ENCODE data around the gene ARFGEF2.
"Not testable (repeated sequence)": the region's sequence is repeated elsewhere in the genome, so short reads cannot be mapped to it uniquely, and the experiment has no call there.

The ARFGEF2 gene

DNA sequence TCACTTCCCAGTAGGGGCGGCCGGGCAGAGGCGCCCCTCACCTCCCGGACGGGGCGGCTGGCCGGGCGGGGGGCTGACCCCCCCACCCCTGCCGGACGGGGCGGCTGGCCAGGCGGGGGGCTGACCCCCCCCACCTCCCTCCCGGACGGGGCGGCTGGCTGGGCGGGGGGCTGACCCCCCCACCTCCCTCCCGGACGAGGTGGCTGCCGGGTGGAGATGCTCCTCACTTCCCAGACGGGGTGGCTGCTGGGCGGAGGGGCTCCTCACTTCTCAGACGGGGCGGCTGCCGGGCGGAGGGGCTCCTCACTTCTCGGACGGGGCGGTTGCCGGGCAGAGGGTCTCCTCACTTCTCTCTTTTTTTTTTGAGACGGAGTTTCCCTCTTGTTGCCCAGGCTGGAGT lies 14.7 kb downstream of the ARFGEF2 start:
- not testable (repeated sequence) for H3K4me3 ChIP-seq (ENCODE audit: insufficient read depth, low read depth, low read length, poor library complexity, severe bottlenecking); H3K36me3 ChIP-seq (ENCODE audit: control insufficient read depth, insufficient read depth, low read length); H3K9me3 ChIP-seq (ENCODE audit: control insufficient read depth, low read length); H3K4me1 ChIP-seq (ENCODE audit: control insufficient read depth, insufficient read depth, low read length, poor library complexity, severe bottlenecking); DNase-seq; H3K27me3 ChIP-seq (replicated peaks; ENCODE audit: control insufficient read depth, insufficient read depth, low read length, poor library complexity, severe bottlenecking); H3K27ac ChIP-seq (ENCODE audit: insufficient read depth, low read length, poor library complexity, severe bottlenecking)

DNA sequence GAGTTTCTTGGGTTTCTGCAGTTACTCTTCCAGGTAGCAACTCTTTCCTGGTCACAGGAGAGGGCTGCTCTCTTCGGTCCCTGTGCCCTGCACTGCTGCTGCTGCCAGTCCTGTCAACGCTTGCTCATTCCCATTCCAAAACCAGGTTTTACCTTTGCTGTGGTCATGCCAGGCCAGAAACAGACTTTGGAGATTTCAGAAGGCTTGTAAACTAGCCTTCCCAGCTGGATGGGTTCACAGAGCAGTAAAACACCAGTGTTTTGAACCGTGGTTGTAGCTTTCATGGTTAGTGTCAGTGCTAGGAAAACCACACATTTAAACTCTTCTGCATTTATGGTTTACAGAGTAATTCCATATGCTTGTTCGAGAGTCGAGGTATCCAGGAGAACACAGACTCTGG lies 16.2 kb downstream of the ARFGEF2 start:
- peaks cover 11% of the 10 kb centered on the region for H3K36me3 ChIP-seq (ENCODE audit: control insufficient read depth, insufficient read depth, low read length)

DNA sequence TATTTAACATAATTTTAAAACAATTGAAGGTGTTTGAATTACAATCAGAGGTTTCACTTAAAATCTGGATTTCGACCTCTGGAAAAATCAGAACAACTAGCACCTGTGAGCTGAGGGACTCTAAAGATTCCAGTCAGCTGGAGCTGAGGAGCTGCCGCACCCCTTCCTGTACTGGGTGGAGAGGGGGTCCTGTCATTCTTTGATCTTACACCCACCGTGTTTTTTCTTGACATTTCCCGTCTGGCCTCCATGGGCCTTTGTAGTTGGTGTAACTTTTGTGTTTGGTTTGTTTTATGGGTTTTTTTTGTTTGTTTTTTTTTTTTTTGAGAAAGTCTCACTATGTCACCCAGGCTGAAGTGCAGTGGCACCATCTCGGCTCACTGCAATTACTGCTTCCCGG lies 17.2 kb downstream of the ARFGEF2 start:
- H3K9me3 ChIP-seq (ENCODE audit: control insufficient read depth, low read length) = no peaks in the 10 kb centered on the region
- H3K4me3 ChIP-seq (ENCODE audit: insufficient read depth, low read depth, low read length, poor library complexity, severe bottlenecking) = no peak overlapping the region
- H3K4me1 ChIP-seq (ENCODE audit: control insufficient read depth, insufficient read depth, low read length, poor library complexity, severe bottlenecking) = peaks cover 3% of the 10 kb centered on the region
- no peak for DNase-seq
- H3K27me3 ChIP-seq (replicated peaks; ENCODE audit: control insufficient read depth, insufficient read depth, low read length, poor library complexity, severe bottlenecking) = no peaks in the 10 kb centered on the region
- H3K27ac ChIP-seq (ENCODE audit: insufficient read depth, low read length, poor library complexity, severe bottlenecking) = no peak overlapping the region
- H3K36me3 ChIP-seq (ENCODE audit: control insufficient read depth, insufficient read depth, low read length) = peaks cover 21% of the 10 kb centered on the region

More for the DNA sequence above, 16.2 kb downstream of the ARFGEF2 start:
- Histone ChIP-seq H3K9me3 (ENCODE audit: control insufficient read depth, low read length) (no peaks in the 10 kb centered on the region), H3K4me1 (ENCODE audit: control insufficient read depth, insufficient read depth, low read length, poor library complexity, severe bottlenecking) (peaks cover 3% of the 10 kb centered on the region), H3K4me3 (ENCODE audit: insufficient read depth, low read depth, low read length, poor library complexity, severe bottlenecking) (no peak overlapping the region), H3K27ac (ENCODE audit: insufficient read depth, low read length, poor library complexity, severe bottlenecking) (no peak overlapping the region), H3K27me3 (replicated peaks; ENCODE audit: control insufficient read depth, insufficient read depth, low read length, poor library complexity, severe bottlenecking) (no peaks in the 10 kb centered on the region)
- DNase-seq = no peak

DNA sequence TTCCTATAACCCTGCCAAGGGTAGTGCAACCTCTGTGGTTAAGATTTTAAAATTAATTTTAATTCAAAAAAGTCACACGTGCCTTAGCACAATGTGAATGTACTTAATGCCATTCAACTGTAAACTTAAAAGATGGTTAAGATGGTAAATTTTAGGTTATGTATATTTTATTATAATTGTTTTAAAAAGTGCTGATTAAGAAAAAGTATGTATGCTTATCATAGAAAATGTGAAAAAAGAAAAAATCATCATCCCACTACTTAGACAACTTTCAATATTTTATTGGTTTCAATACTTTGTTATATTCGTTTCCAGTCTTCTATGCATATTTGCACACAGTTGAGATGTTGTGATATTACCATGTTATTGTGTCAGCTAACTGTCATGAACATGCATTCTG lies 18.7 kb downstream of the ARFGEF2 start:
- Histone ChIP-seq H3K4me1 (ENCODE audit: control insufficient read depth, insufficient read depth, low read length, poor library complexity, severe bottlenecking) (no peaks in the 10 kb centered on the region), H3K27me3 (replicated peaks; ENCODE audit: control insufficient read depth, insufficient read depth, low read length, poor library complexity, severe bottlenecking) (no peaks in the 10 kb centered on the region), H3K36me3 (ENCODE audit: control insufficient read depth, insufficient read depth, low read length) (peaks cover 34% of the 10 kb centered on the region), H3K9me3 (ENCODE audit: control insufficient read depth, low read length) (no peaks in the 10 kb centered on the region), H3K4me3 (ENCODE audit: insufficient read depth, low read depth, low read length, poor library complexity, severe bottlenecking) (no peak overlapping the region), H3K27ac (ENCODE audit: insufficient read depth, low read length, poor library complexity, severe bottlenecking) (no peak overlapping the region)
- DNase-seq = no peak

DNA sequence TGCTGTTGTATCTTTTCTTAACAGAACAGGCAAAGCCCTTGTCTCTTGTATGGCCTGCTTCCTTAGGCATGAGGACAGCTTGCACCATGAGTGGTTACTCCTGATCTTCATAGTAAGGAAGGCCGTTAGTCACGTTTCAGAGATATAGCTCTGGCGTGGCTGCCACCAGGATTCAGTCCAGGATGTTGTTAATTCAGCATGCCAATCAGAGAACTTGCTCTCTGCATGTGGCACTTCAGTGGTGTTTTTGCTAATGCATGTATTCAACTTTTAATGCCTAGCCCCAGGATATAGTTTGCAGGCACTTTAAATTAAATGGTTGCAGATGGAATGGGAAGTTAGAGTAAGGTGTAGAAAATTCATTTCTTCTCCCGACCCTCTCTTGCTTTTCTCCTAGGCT lies 20.0 kb downstream of the ARFGEF2 start:
- no peak overlapping the region for H3K27ac ChIP-seq (ENCODE audit: insufficient read depth, low read length, poor library complexity, severe bottlenecking)
- DNase-seq = no peak
- no peaks in the 10 kb centered on the region for H3K4me1 ChIP-seq (ENCODE audit: control insufficient read depth, insufficient read depth, low read length, poor library complexity, severe bottlenecking)
- peaks cover 43% of the 10 kb centered on the region for H3K36me3 ChIP-seq (ENCODE audit: control insufficient read depth, insufficient read depth, low read length)
- H3K4me3 ChIP-seq (ENCODE audit: insufficient read depth, low read depth, low read length, poor library complexity, severe bottlenecking) = no peak overlapping the region
- no peaks in the 10 kb centered on the region for H3K27me3 ChIP-seq (replicated peaks; ENCODE audit: control insufficient read depth, insufficient read depth, low read length, poor library complexity, severe bottlenecking)
- H3K9me3 ChIP-seq (ENCODE audit: control insufficient read depth, low read length) = no peaks in the 10 kb centered on the region

DNA sequence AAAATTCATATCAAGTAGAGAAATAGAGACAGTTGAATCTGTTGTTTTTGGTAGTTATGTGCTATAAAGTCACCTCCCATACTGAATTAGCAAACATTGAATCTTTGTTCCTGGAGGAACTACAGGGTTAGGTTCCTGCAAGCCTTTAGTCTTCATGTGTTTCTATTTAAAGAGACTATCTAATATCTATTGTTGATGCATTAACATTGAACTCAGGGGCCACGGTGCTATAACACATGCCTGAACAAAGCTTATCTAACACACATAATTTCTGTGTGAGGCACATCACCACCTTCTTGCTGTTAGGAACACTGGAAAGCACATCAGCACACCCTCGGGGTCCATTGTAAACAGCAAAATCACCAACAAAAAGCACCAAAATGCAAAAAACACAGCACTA lies 21.2 kb downstream of the ARFGEF2 start:
- Histone ChIP-seq H3K36me3 (ENCODE audit: control insufficient read depth, insufficient read depth, low read length) (peaks cover 46% of the 10 kb centered on the region), H3K27ac (ENCODE audit: insufficient read depth, low read length, poor library complexity, severe bottlenecking) (no peak overlapping the region), H3K27me3 (replicated peaks; ENCODE audit: control insufficient read depth, insufficient read depth, low read length, poor library complexity, severe bottlenecking) (no peaks in the 10 kb centered on the region), H3K4me1 (ENCODE audit: control insufficient read depth, insufficient read depth, low read length, poor library complexity, severe bottlenecking) (no peaks in the 10 kb centered on the region), H3K9me3 (ENCODE audit: control insufficient read depth, low read length) (no peaks in the 10 kb centered on the region), H3K4me3 (ENCODE audit: insufficient read depth, low read depth, low read length, poor library complexity, severe bottlenecking) (no peak overlapping the region)
- no peak for DNase-seq

DNA sequence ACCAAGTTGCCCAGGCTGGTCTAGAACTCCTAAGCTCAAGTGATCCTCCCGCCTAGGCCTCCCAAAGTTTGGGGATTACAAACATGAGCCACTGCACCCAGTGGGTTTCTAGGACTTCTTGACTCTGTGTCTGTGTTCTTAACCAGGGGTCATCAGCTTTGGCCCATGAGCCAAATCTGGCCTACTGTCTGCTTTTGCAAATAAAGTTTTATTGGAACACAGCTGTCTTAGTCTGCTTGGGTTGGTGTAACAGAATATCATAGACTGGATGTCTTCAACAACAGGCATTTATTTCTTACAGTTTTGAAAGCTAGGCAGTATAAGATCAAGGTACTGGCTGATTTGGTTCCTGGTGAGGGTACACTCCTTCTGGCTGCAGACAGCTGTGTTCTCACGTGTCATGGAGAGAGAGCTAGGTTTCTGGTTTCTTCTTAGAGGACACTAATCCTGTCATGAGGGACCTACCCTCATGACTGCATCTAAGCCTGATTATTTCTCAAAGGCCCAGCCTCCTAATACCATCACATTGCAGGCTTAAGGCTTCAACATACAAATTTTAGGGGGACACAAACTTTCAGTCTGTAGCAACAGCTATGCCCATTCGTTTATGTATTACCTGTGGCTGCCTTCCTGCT lies 23.3 kb downstream of the ARFGEF2 start:
- no peak overlapping the region for H3K27ac ChIP-seq (ENCODE audit: insufficient read depth, low read length, poor library complexity, severe bottlenecking)
- no peak for DNase-seq
- no peaks in the 10 kb centered on the region for H3K4me1 ChIP-seq (ENCODE audit: control insufficient read depth, insufficient read depth, low read length, poor library complexity, severe bottlenecking)
- peaks cover 50% of the 10 kb centered on the region for H3K36me3 ChIP-seq (ENCODE audit: control insufficient read depth, insufficient read depth, low read length)
- H3K9me3 ChIP-seq (ENCODE audit: control insufficient read depth, low read length) = no peaks in the 10 kb centered on the region
- no peaks in the 10 kb centered on the region for H3K27me3 ChIP-seq (replicated peaks; ENCODE audit: control insufficient read depth, insufficient read depth, low read length, poor library complexity, severe bottlenecking)
- no peak overlapping the region for H3K4me3 ChIP-seq (ENCODE audit: insufficient read depth, low read depth, low read length, poor library complexity, severe bottlenecking)

DNA sequence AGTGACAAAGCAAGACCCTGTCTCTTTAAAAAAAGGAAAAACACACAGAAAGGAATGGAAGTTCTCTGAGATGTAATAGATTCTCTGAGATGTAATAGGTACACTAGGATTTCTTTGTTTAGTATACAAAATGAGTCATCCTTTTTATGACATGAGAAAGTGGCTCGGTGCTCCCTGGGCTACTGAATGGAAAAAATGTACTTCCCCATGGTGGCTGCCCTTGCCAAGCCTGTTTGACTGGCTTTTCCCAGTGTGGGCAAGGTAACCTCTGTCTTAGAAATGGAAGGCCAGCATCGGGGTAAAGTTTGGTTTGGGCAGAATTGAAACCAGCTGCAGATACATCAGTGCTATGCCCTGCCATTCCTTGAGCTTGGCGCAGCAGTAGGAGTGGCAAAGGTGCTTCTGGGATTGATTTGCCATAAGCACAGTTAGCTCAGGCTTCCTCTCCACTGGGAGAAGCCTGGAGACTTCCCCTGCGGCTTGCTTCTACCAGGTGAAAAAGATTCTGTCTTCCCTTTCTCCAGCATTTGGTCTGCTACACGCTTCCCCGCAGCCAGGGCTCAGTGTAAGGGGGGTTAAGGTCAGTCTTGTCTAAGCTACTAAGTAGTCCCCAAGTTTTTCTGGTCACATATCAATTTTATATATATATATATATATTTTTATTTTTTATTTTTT lies 24.5 kb downstream of the ARFGEF2 start:
- no peaks in the 10 kb centered on the region for H3K9me3 ChIP-seq (ENCODE audit: control insufficient read depth, low read length)
- H3K4me1 ChIP-seq (ENCODE audit: control insufficient read depth, insufficient read depth, low read length, poor library complexity, severe bottlenecking) = no peaks in the 10 kb centered on the region
- DNase-seq = no peak
- H3K4me3 ChIP-seq (ENCODE audit: insufficient read depth, low read depth, low read length, poor library complexity, severe bottlenecking) = no peak overlapping the region
- no peaks in the 10 kb centered on the region for H3K27me3 ChIP-seq (replicated peaks; ENCODE audit: control insufficient read depth, insufficient read depth, low read length, poor library complexity, severe bottlenecking)
- H3K27ac ChIP-seq (ENCODE audit: insufficient read depth, low read length, poor library complexity, severe bottlenecking) = no peak overlapping the region
- peaks cover 52% of the 10 kb centered on the region for H3K36me3 ChIP-seq (ENCODE audit: control insufficient read depth, insufficient read depth, low read length)

DNA sequence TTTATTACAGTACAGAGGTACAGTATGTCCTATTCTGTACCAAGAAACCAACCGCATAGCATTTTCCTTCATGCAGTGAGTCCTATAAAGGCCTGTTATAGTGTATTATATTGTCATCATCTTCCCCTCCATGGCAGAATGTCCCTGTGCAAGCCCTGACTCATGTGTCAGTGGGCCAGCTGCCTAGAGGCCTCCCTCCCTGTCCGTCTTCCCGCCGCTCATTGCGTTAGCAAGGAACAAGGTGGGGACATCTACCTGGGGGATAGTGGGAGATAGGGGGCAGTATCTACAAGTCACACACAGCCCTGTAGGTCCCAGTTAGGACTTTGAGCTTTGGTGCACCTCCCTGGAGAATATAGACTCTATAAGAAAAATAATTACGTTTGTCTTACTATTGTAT lies 27.1 kb downstream of the ARFGEF2 start:
- Histone ChIP-seq H3K4me3 (ENCODE audit: insufficient read depth, low read depth, low read length, poor library complexity, severe bottlenecking) (no peak overlapping the region), H3K27ac (ENCODE audit: insufficient read depth, low read length, poor library complexity, severe bottlenecking) (no peak overlapping the region), H3K36me3 (ENCODE audit: control insufficient read depth, insufficient read depth, low read length) (peaks cover 53% of the 10 kb centered on the region), H3K9me3 (ENCODE audit: control insufficient read depth, low read length) (no peaks in the 10 kb centered on the region), H3K27me3 (replicated peaks; ENCODE audit: control insufficient read depth, insufficient read depth, low read length, poor library complexity, severe bottlenecking) (no peaks in the 10 kb centered on the region), H3K4me1 (ENCODE audit: control insufficient read depth, insufficient read depth, low read length, poor library complexity, severe bottlenecking) (no peaks in the 10 kb centered on the region)
- DNase-seq = no peak

DNA sequence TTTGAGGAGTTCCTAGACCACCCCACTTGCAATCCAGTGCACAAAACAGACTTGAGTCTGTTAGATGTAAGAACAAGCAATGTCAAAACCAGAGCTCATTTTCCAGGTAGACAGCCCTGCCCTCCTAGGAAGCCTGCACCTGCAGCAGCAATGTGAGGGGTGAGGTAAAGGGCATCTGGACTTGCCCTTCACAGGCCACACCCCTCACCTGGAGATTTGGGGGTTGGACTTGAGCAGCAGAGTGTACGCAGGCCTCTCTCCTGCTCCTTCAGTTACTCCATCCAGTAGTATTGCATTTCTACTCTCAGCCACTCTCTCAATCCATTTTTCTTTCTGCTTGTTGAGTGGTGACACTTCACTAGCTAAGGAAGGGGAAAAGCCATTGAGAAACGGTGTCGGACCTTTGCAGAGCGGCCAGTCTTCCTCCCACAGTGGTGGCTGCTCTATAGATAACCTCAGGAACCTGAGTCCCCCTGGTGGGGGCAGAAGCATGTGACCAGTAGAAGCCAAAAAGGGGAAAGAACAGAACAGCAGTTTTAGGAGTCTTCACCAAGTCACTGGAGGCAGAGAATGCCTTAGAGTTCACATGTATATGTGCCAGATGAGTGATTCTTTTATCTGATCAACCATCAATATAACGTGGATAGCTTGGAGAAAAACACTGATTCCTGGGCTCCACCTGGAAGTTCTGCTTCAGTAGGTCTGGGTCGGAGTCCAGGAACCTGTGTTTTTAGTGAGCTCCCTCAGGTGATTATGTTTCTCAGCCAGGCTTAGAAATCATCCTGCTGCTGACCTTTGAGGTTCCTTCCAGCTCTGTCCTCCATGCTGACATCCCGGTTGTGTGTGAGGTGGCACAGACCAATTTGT lies 28.0 kb downstream of the ARFGEF2 start:
- peaks cover 53% of the 10 kb centered on the region for H3K36me3 ChIP-seq (ENCODE audit: control insufficient read depth, insufficient read depth, low read length)
- no peaks in the 10 kb centered on the region for H3K27me3 ChIP-seq (replicated peaks; ENCODE audit: control insufficient read depth, insufficient read depth, low read length, poor library complexity, severe bottlenecking)

More for the DNA sequence above, 28.0 kb downstream of the ARFGEF2 start:
- Histone ChIP-seq H3K9me3 (ENCODE audit: control insufficient read depth, low read length) (no peaks in the 10 kb centered on the region), H3K4me3 (ENCODE audit: insufficient read depth, low read depth, low read length, poor library complexity, severe bottlenecking) (no peak overlapping the region), H3K4me1 (ENCODE audit: control insufficient read depth, insufficient read depth, low read length, poor library complexity, severe bottlenecking) (no peaks in the 10 kb centered on the region), H3K27ac (ENCODE audit: insufficient read depth, low read length, poor library complexity, severe bottlenecking) (no peak overlapping the region)
- no peak for DNase-seq
